Activated CD4-positive, alpha-beta T cell treated with anti-CD3 and anti-CD28 coated beads, Interleukin-2, amount 10 ng/mL, durations not matched to agents 7 days and 5 days (primary cell): Measurements from ENCODE around the gene ANTKMT. TPM values are rescaled to one million over a fixed set of nuclear protein-coding genes. Genes with fewer than 3 reads are reported as not detected.

ENCODE experiments used
- CTCF ChIA-PET: fragments of 350-600 bp; sonication (Branson Sonifier 250); formaldehyde crosslinking; loops from one replicate; lab custom pipeline; 2021; ENCODE audit warnings: antibody characterized with exemption; lab: Charles Lee
- POLR2A ChIA-PET: fragments of 350-600 bp; sonication (Branson Sonifier 250); formaldehyde crosslinking; loops from one replicate; lab custom pipeline; 2021; ENCODE audit warnings: antibody characterized with exemption; lab: Charles Lee
- DNase-seq: peaks from one replicate; pipeline ENCODE4 v3.0.0-alpha.2; 2020
- H3K27ac Mint-ChIP-seq: one replicate; pipeline ENCODE4 v1.8.0; 2021; ENCODE audit warnings: mild to moderate bottlenecking, moderate library complexity, mixed read lengths
- H3K27me3 Mint-ChIP-seq: one replicate; pipeline ENCODE4 v1.8.0; 2021; ENCODE audit warnings: mixed read lengths
- H3K36me3 Mint-ChIP-seq: one replicate; pipeline ENCODE4 v1.8.0; 2021; ENCODE audit warnings: low read depth, mixed read lengths
- H3K4me1 Mint-ChIP-seq: one replicate; pipeline ENCODE4 v1.8.0; 2021; ENCODE audit warnings: mixed read lengths
- H3K4me3 Mint-ChIP-seq: one replicate; pipeline ENCODE4 v1.8.0; 2021; ENCODE audit warnings: mild to moderate bottlenecking, moderate library complexity, mixed read lengths
- H3K9me3 Mint-ChIP-seq: one replicate; pipeline ENCODE4 v1.8.0; 2021; ENCODE audit warnings: mixed read lengths
- total RNA-seq, 2 experiments: library from RNA; stranded (reverse); gene quantifications; one replicate each; pipeline ENCODE4 v1.2.3, GENCODE V29; 2021

Gene ANTKMT
- total RNA-seq, 2 experiments from 2014 or later, result 5.5 to 8.7 TPM

- Mint-ChIP-seq H3K4me3 (no peak overlapping the region), H3K27ac (no peak overlapping the region), H3K9me3 (no peaks in the 10 kb centered on the region), H3K4me1 (peaks cover 27% of the 10 kb centered on the region), H3K36me3 (peaks cover 15% of the 10 kb centered on the region), H3K27me3 (peaks cover 3% of the 10 kb centered on the region)
- ChIA-PET CTCF (interaction anchor here (1.0 to 2.0 kb wide), 2 partner anchors 10 kb away, joined by 5 read pairs; partner anchors contain the start of gene RHOT2), POLR2A (no interaction called here)
- DNase-seq, result no peak
Measured at GRCh38 chr16:677316-678190, 43.4 kb upstream of the ANTKMT start.

DNA sequence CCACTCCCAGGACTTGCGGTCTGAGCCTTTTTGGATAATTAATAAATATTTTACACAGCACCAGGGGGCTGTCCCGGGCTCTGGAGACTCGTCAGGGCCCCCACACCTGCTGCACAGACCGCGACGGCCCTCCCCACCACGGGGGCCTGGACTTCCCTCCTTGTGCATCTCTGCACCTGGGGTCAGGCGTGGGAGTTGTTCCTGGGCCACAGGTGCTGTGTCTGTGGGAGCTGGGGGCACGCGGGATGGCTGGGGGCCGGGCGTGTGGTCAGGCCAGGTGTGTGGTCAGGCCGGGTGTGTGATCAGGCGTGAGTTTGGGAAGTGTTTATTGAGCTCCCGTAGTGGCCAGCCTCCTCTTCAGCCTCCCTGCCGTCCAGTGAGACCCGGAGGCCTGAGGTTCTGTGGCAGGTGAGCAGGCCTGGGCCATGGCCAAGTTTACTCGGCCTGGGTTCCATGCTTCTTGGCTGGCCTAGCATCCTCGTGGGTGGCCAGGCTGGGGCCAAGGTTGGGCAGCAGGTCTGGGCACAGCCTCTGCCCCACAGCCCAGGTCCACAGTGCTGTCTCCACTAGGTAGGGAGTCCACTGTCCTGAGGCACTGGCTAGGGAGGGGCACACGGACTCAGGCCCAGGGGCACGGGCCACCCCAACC lies 42.6 kb upstream of the ANTKMT start:
- Mint-ChIP-seq H3K9me3 (no peaks in the 10 kb centered on the region), H3K4me3 (peak overlapping the region; percentile 67), H3K27ac (no peak overlapping the region), H3K27me3 (peaks cover 3% of the 10 kb centered on the region), H3K36me3 (peaks cover 13% of the 10 kb centered on the region), H3K4me1 (peaks cover 33% of the 10 kb centered on the region)
- DNase-seq, result no peak
- ChIA-PET CTCF (interaction anchor here (0.7 to 2.9 kb wide), 5 partner anchors 8 to 106 kb away, joined by 3 to 9 read pairs (median 4); partner anchors contain the start of gene RHOT2), POLR2A (no interaction called here)

DNA sequence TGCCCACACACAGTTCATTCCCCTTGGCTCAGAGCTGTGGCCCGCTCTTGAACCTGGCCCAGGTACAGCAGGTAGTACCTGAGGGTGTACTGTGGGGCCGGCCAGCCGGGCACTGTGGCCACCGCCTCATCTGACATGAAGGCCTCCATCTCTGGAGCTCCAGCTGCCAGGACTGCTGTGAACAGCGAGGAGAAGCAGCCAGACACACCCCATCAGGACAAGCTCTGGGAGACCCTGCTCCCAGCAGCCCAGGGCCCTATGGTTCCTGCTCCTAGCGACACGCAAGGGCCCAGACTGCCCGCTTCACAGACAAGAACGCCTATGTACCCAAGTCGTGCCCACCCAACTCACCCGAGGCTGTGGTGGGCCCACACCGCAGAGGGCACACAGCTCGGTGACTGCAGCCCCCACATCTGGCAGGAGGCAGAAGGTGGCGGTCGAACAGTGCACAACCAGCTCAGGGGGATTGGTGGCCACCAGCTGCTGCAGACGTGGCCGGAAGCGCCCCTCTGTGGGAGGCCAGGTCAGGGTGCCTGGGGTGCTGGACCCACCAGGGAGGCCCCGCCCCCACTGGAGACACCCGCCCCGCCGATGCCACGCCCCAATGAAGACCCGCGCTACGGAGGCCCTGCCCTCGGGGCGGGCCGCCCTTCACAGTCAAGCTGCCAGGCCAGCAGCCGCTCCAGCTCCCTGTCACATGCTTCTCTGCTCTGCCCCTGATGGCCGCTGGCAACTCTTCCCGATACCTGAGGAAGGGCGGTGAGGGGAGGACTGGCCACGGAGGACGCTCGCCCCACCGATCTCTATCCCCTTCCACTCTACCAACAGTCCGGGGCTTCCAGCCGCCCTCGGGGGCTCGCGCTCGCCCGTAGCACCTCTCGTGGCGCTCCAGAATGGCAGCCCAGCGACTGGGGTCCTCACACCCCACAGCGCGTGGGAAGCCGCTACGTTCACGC lies 41.8 kb upstream of the ANTKMT start:
- peak overlapping the region; percentile 13 for H3K27ac Mint-ChIP-seq
- peaks cover 36% of the 10 kb centered on the region for H3K4me1 Mint-ChIP-seq
- peak overlapping the region; percentile 68 for H3K4me3 Mint-ChIP-seq
- H3K36me3 Mint-ChIP-seq, result peaks cover 13% of the 10 kb centered on the region
- H3K9me3 Mint-ChIP-seq, result no peaks in the 10 kb centered on the region
- ChIA-PET CTCF (interaction anchor here (0.7 to 2.9 kb wide), 5 partner anchors 9 to 105 kb away, joined by 3 to 9 read pairs (median 4); partner anchors contain the start of gene RHOT2), POLR2A (interaction anchor here (1.1 kb wide), 1 partner anchor 11 kb away, joined by 3 read pairs; the partner anchor contains the start of gene RHOT2)
- H3K27me3 Mint-ChIP-seq, result peaks cover 3% of the 10 kb centered on the region
- DNase-seq, result peak; percentile 55

- peaks cover 13% of the 10 kb centered on the region for H3K36me3 Mint-ChIP-seq
- peaks cover 37% of the 10 kb centered on the region for H3K4me1 Mint-ChIP-seq
- no peaks in the 10 kb centered on the region for H3K9me3 Mint-ChIP-seq
- DNase-seq, result peak; percentile 87
- H3K27me3 Mint-ChIP-seq, result peaks cover 3% of the 10 kb centered on the region
- POLR2A ChIA-PET, result interaction anchor here (0.7 to 1.1 kb wide), 2 partner anchors 12 to 127 kb away, joined by 3 to 4 read pairs; partner anchors contain the start of gene RHOT2
- CTCF ChIA-PET, result interaction anchor here (0.5 to 2.9 kb wide), 6 partner anchors 10 to 64 kb away, joined by 3 to 9 read pairs (median 4); partner anchors contain the start of gene RHOT2
- H3K4me3 Mint-ChIP-seq, result peak within 1 kb of the TSS; percentile 78
- peak within 1 kb of the TSS; percentile 85 for H3K27ac Mint-ChIP-seq
Measured at GRCh38 chr16:679814-680624, 40.9 kb upstream of the ANTKMT start, which contains the start of gene STUB1. Gene STUB1 (plus strand): TSS chr16:680410. CDS start chr16:680526, 116 bp downstream.

- no peak for DNase-seq
- CTCF ChIA-PET, result interaction anchor here (0.5 to 2.9 kb wide), 6 partner anchors 9 to 63 kb away, joined by 3 to 9 read pairs (median 4); partner anchors contain the start of genes RHOT2 and WDR24
- Mint-ChIP-seq H3K36me3 (peaks cover 13% of the 10 kb centered on the region), H3K9me3 (no peaks in the 10 kb centered on the region), H3K27ac (peak overlapping the region; percentile 9), H3K4me3 (peak overlapping the region; percentile 72), H3K4me1 (peaks cover 35% of the 10 kb centered on the region), H3K27me3 (no peaks in the 10 kb centered on the region)
- POLR2A ChIA-PET, result interaction anchor here (0.7 kb wide), 1 partner anchor 127 kb away, joined by 4 read pairs; no protein-coding TSS in a partner anchor
Measured at GRCh38 chr16:680625-680945, 40.4 kb upstream of the ANTKMT start.

- H3K36me3 Mint-ChIP-seq, result peaks cover 15% of the 10 kb centered on the region
- peak overlapping the region; percentile 72 for H3K4me3 Mint-ChIP-seq
- CTCF ChIA-PET, result interaction anchor here (0.5 to 2.9 kb wide), 5 partner anchors 9 to 62 kb away, joined by 3 to 9 read pairs (median 4); partner anchors contain the start of genes RHOT2 and WDR24
- POLR2A ChIA-PET, result no interaction called here
- peaks cover 40% of the 10 kb centered on the region for H3K4me1 Mint-ChIP-seq
- no peak for DNase-seq
- no peaks in the 10 kb centered on the region for H3K27me3 Mint-ChIP-seq
- no peaks in the 10 kb centered on the region for H3K9me3 Mint-ChIP-seq
- peak overlapping the region; percentile 48 for H3K27ac Mint-ChIP-seq
Measured at GRCh38 chr16:680967-681745, 39.8 kb upstream of the ANTKMT start.

- peak overlapping the region; percentile 48 for H3K27ac Mint-ChIP-seq
- CTCF ChIA-PET, result interaction anchor here (1.1 to 2.4 kb wide), 2 partner anchors 8 to 14 kb away, joined by 4 to 9 read pairs; partner anchors contain the start of genes RHOT2 and WDR24
- H3K4me1 Mint-ChIP-seq, result peaks cover 39% of the 10 kb centered on the region
Measured at GRCh38 chr16:681746-682427, 39.1 kb upstream of the ANTKMT start.

GRCh38 chr16:682493-683395 lies 38.2 kb upstream of the ANTKMT start:
- DNase-seq, result no peak
- CTCF ChIA-PET, result interaction anchor here (1.2 kb wide), 1 partner anchor 15 kb away, joined by 4 read pairs; the partner anchor contains the start of gene RHOT2
- Mint-ChIP-seq H3K4me1 (peaks cover 41% of the 10 kb centered on the region), H3K27ac (peak overlapping the region; percentile 66), H3K4me3 (peak overlapping the region; percentile 72), H3K36me3 (peaks cover 18% of the 10 kb centered on the region), H3K9me3 (no peaks in the 10 kb centered on the region), H3K27me3 (no peaks in the 10 kb centered on the region)
- POLR2A ChIA-PET, result no interaction called here

More at GRCh38 chr16:681746-682427, 39.1 kb upstream of the ANTKMT start:
- peak overlapping the region; percentile 72 for H3K4me3 Mint-ChIP-seq
- H3K9me3 Mint-ChIP-seq, result no peaks in the 10 kb centered on the region
- H3K36me3 Mint-ChIP-seq, result peaks cover 18% of the 10 kb centered on the region
- POLR2A ChIA-PET, result no interaction called here
- no peaks in the 10 kb centered on the region for H3K27me3 Mint-ChIP-seq
- no peak for DNase-seq

GRCh38 chr16:683396-684070 lies 37.4 kb upstream of the ANTKMT start:
- Mint-ChIP-seq H3K4me1 (peaks cover 41% of the 10 kb centered on the region), H3K9me3 (no peaks in the 10 kb centered on the region), H3K27me3 (no peaks in the 10 kb centered on the region), H3K36me3 (peaks cover 18% of the 10 kb centered on the region), H3K4me3 (peak overlapping the region; percentile 72), H3K27ac (peak overlapping the region; percentile 66)
- no peak for DNase-seq
- CTCF ChIA-PET, result interaction anchor here (1.2 to 1.4 kb wide), 2 partner anchors 10 to 16 kb away, joined by 4 read pairs; partner anchors contain the start of gene RHOT2
- POLR2A ChIA-PET, result no interaction called here
